Measurements from ENCODE around the gene PPARA. TPM values are rescaled to one million over a fixed set of nuclear protein-coding genes. Genes with fewer than 3 reads are reported as not detected.

The PPARA gene
- total RNA-seq, 2 donors from 2014 or later = 48.4 to 67.1 TPM

- H3K9me3 ChIP-seq = peaks cover 0 to 17% of the 10 kb centered on the region in 2 donors
- TF ChIP-seq CTCF (IDR thresholded peaks at IDR 0.05) = no peak
- peaks cover 41% of the 10 kb centered on the region for H3K36me3 ChIP-seq
- no peak overlapping the region for H3K4me3 ChIP-seq
- H3K4me1 ChIP-seq = no peaks in the 10 kb centered on the region
- H3K27me3 ChIP-seq = no peaks in the 10 kb centered on the region
- DNase-seq (ENCODE audit: low spot score) = no peak
- no peak overlapping the region for H3K27ac ChIP-seq
Measured at GRCh38 chr22:46213052-46213451, 62.7 kb downstream of the PPARA start.

DNA sequence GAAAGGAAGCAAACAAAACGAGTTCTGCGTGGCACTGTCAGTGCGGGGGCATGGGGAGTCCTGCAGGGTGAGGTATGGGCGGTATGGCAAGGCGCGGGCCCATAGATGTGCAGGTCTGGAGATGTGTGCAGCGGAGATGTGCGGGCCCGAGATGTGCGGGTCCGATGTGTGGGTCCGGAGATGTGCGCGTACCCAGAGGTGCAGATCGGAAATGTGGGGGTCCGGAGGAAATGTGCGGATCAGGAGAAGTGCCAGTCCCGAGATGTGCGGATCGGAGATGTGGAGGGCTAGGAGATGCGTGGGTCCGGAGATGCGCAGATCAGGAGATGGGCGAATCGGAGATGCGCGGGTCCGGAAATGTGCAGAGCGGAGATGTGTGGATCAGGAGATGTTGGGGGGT lies 63.8 kb downstream of the PPARA start:
- Histone ChIP-seq H3K36me3 (peaks cover 52% of the 10 kb centered on the region), H3K9me3 (peaks cover 0 to 7% of the 10 kb centered on the region in 2 donors), H3K27ac (no peak overlapping the region), H3K4me3 (no peak overlapping the region), H3K27me3 (no peaks in the 10 kb centered on the region), H3K4me1 (no peaks in the 10 kb centered on the region)
- DNase-seq (ENCODE audit: low spot score) = no peak
- no peak for TF ChIP-seq CTCF (IDR thresholded peaks at IDR 0.05)

GRCh38 chr22:46214616-46215015 lies 64.3 kb downstream of the PPARA start:
- Histone ChIP-seq H3K36me3 (peaks cover 57% of the 10 kb centered on the region), H3K4me3 (no peak overlapping the region), H3K4me1 (no peaks in the 10 kb centered on the region), H3K27me3 (no peaks in the 10 kb centered on the region), H3K27ac (no peak overlapping the region), H3K9me3 (peaks cover 0 to 2% of the 10 kb centered on the region in 2 donors)
- TF ChIP-seq CTCF (IDR thresholded peaks at IDR 0.05) = no peak
- DNase-seq (ENCODE audit: low spot score) = no peak

DNA sequence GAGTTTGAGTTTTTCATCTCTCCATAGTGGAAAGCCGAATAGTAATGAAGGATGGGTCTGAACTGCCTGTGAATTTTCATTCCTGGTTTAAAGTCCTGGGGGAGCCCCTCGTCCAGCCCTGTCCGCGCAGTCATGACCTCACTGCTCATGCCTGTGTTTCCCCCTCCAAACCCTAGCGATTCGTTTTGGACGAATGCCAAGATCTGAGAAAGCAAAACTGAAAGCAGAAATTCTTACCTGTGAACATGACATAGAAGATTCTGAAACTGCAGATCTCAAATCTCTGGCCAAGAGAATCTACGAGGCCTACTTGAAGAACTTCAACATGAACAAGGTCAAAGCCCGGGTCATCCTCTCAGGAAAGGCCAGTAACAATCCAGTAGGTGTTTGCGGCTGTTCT lies 69.3 kb downstream of the PPARA start:
- TF ChIP-seq CTCF (IDR thresholded peaks at IDR 0.05) = no peak
- Histone ChIP-seq H3K36me3 (peaks cover 72% of the 10 kb centered on the region), H3K27ac (no peak overlapping the region), H3K9me3 (no peaks in the 10 kb centered on the region), H3K4me1 (no peaks in the 10 kb centered on the region), H3K4me3 (no peak overlapping the region), H3K27me3 (no peaks in the 10 kb centered on the region)
- DNase-seq (ENCODE audit: low spot score) = no peak

DNA sequence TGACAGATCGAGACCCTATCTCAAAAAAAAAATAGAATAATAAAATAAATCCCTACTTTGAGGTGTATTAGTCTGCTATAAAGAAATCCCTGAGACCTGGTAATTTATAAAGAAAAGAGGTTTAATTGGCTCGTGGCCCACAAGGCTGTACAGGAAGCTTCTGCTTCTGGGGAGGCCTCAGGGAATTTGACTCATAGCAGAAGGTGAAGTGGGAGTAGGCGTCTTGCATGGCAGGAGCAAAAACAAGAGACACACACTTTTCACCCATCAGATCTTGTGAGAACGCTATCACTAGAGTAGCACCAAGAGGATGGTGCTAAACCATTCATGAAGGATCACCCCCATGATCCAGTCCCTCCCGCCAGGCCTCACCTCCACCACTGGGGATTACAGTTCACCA lies 70.6 kb downstream of the PPARA start:
- DNase-seq (ENCODE audit: low spot score) = no peak
- H3K36me3 ChIP-seq = peaks cover 61% of the 10 kb centered on the region
- no peak for TF ChIP-seq CTCF (IDR thresholded peaks at IDR 0.05)
- no peaks in the 10 kb centered on the region for H3K4me1 ChIP-seq
- no peaks in the 10 kb centered on the region for H3K27me3 ChIP-seq
- H3K27ac ChIP-seq = no peak overlapping the region
- no peak overlapping the region for H3K4me3 ChIP-seq
- no peaks in the 10 kb centered on the region for H3K9me3 ChIP-seq
